NCI-H748 treated with DMSO at 0.1 percent for 48 hours (cell line): ENCODE measurements around the gene DDX19B.
"Not testable (repeated sequence)": the region's sequence is repeated elsewhere in the genome, so short reads cannot be mapped to it uniquely, and the experiment has no call there.

ENCODE experiments used
- DNase-seq: peaks from one replicate; lab custom pipeline; 2025; lab: John Stamatoyannopoulos, UW

DDX19B gene

GRCh38 chr16:70298988-70299938, at the start of gene DDX19B:
TSS of gene DDX19B (plus strand) at chr16:70299186. CDS start at chr16:70299298, 112 bp downstream.
- peak; percentile 25 for DNase-seq

DNA sequence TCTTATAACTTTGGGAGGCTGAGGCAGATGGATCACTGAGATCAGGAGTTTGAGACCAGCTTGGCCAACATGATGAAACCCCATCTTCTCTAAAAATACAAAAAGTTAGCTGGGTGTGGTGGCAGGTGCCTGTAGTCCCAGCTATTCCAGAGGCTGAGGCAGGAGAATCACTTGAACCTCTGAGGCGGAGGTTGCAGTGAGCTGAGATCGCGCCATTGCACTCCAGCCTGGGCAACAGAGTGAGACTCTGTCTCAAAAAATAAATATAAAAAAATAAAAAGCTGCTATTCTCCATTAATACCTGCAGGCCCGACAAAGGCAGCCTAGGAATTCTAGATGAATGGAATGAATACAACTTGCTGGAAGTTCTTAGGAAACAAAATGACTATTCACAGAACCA, 49.3 kb upstream of the DDX19B start:
- not testable (repeated sequence) for DNase-seq

DNA sequence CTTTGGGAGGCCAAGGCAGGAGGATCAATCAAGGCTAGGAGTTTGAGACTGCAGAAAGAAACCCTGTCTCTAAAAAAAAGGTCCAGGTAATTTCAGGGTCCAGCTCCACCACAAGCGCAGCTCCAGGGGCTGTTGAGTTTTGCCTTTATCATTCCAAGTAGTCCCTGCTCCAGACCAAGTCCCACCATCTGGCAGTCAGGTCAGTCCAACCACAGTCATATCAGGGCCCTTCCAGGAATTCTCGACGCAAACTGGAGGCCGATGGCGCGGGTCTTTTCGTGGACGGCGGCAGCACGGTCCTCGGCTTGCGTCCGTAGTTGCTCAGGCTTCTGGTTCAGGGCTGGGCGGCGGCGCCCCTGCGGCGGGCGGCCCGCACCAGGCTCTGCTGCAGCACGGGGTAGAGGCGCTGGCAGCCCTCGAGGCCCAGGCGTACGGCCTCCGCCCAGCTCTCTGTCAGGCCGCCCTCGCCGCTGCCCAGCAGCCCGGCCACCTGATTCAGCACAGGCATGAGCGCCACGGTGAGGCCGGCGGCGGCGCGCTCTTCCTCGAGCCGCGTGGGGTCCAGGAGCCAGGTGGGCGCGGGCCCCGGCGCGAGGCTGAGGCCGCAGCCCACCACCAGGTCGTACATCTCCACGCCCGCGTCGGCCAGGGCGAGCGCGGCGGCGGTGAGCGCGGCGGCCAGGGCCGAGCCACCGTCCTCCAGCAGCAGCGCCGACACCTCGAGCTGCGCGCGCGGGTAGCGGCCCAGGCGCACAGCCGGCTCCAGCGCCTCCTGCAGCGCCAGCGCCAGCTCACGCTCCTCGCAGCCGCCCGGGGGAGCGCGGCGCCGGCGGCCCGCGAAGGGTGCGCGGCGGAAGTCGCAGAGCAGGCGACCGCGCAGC, 48.0 kb upstream of the DDX19B start:
- DNase-seq, result no peak

DNA sequence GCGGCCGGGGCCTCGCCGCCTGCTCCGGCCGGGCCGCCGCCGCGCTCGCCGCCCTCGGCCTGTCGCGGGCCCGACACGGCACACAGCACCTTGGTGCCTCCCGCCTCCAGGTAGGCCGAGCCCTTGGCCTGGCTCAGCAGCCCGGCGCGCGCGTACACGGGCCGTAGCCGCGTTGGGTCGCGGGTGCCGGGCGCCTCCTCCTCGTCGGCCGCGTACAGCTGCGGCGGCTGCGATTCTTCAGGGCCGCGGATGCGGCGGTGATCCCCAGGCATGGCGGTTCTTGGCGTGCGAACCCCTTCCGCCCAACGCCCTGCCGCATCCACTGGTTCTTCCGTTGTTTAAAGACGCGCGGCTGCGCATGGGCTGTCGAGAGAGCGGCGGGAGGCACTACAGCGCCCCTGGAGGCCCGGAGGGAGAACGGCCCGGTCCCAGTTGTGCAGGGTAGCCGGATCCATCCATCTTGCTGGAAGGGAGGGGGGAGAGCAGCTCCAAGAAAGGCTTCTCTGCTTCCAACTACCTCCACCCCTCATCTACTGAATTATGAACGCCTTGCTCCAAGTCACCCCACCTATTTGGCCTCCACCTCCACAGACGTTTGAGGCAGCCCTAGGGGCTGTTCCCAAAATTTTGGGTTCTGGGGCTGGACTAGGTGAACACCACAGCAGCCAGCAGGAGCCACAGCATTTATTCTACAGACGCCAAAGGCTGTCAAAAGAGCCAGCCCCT, 47.2 kb upstream of the DDX19B start, which contains the start of gene EXOSC6:
EXOSC6 (minus strand) TSS at position 312 of the 726 bp plus-strand sequence; CDS start at position 272, 40 bp downstream.
- DNase-seq, result peak; percentile 72

- DNase-seq, result no peak
These were observed 46.5 kb upstream of the DDX19B start for GRCh38 chr16:70252355-70252988.

DNA sequence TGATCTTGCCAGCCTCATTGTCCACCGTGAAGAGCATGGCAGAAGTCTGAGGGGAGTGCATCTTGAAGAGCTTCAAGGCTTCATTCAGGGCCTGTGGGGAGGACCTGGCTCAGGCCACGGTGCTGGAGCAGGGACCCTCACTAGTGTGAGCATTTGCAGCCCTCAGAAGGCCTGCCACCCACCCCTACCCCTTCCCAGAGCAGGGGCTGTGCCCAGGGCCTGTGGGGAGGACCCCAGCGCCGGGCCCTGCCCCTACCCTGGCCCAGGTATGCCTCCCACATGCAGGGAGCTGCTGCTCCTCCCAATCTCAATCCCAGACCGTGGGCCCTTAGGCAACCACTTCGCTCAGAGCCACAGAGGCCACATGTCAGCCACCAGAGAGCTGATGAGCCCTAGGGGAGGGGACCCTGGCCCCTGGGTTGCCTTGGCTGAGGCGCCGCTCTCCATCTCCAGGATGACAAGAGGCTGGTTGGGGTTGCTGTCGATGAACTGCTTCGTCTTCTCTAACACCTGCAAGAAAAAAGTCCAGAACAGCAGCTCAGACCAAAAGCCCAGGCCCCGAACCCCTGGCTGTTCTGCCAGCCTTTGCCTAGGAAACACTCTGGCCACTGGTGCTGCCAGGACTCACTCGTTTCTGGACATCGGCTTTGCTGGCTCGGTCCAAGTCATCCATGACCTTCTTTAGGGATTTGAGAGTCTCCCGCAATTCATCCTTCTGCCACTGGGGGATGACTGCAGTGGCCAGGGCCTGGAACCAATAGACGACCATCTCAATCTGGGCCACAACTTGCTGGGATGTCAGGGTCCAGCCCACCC, 45.5 kb upstream of the DDX19B start:
- DNase-seq, result no peak

DNA sequence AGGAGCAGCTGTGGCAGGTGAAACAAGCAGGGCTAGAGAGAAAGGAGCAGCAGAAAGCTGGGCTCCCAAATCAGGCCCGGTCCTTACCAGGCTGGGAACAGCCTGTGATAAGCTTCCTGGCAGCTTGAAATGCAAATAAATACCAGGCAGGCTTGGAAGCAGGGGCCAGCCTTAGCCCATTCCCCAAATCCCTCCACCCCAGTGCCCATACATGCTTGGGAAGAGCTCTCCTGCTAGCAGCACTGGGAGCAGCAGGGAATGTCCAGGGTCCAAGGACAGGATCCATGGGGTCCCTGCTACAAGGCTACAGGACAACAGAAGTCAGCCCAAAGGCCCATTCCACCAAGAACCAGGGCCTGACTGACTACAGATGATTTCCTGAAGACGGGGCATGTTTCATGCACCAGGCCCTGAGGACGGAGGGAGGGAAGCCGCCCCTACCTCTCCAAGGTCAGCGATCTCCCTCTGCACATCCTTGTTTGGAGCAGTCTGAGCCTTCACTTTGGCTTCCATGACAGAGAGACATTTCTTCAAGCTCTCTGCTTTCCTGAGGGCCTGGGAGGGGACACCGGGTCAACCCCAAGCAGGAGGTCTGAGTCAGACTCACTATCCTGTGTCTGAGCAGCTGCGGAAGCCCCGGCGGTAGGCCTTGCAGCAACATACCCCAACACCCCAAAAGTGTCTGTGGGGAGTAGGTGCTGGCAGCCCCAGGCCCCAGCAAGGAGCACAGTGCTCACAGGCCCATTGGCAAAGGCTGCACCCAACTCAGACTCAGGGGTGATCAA, 44.6 kb upstream of the DDX19B start:
- DNase-seq, result no peak

DNA sequence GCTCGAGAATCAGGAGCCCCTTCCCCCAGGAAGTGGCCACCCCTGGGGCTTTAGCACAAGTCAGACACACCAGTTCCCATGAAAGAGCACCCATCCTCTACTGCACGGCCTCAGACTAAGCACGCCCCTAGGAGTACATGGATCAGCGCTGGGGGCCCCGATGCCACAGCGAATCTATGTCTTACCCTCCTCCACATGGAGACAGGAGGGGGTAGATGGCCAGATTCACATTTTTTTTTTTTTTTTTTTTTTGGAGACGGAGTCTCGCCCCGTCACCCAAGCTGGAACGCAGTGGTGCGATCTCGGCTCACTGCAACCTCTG, 44.1 kb upstream of the DDX19B start:
- DNase-seq, result no peak

DNA sequence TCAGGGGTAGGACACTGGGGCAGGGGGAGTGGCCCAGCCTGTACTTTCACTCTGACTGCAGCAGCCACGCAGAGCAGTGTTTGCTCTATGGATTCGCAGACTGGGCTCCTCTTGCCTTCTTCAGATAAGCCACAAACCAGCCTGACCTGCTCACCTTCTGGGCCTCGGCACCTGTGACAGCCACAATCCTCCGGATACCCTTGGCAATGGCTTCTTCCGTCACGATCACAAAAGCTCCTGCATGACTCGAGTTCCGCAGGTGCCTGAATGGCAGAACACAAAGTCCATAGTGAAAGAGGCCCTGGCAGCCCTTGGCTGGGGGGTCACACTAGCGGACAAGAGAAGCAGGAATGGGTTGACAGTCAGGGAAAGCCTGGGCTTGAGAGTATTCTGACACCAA, 43.4 kb upstream of the DDX19B start:
- DNase-seq, result no peak

GRCh38 chr16:70257391-70257790, 41.6 kb upstream of the DDX19B start:
- DNase-seq, result no peak

DNA sequence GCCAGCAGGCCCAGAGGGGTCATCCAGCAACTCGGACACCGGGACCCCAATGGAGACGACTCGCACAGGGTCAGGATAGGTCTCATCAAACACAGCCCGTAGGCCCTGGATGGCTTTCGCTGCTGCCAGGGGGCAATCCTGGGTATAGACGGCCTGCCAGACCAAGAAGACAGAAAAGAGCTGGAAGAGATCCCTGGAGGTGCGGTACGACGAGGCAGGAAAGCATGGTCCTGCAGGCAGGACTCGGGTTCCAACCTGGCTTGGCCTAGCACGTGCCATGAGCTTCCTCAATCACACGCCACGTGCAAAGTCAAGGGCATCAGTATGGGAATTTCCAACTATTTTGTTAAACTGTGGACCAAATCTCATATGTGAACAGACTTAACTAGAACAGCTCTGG, 40.9 kb upstream of the DDX19B start:
- no peak for DNase-seq

DNA sequence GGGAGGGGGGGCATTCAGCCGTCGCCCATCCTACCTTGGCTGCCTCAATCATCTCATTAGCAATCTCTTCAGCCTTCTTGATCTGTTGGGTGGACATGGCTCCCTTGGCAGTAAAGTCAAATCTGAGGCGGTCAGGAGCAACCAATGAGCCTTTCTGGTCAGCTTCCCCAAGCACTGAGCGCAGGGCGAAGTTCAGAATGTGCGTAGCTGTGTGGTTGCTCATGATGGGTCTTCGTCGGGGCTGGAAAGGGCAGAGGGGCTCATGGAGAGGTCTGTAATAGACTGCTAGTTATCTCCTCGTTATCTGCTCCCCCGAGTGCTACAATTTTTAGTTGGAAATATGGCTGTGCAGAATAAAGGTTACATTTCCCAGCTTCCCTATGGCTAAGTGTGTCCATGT, 40.0 kb upstream of the DDX19B start:
- no peak for DNase-seq

DNA sequence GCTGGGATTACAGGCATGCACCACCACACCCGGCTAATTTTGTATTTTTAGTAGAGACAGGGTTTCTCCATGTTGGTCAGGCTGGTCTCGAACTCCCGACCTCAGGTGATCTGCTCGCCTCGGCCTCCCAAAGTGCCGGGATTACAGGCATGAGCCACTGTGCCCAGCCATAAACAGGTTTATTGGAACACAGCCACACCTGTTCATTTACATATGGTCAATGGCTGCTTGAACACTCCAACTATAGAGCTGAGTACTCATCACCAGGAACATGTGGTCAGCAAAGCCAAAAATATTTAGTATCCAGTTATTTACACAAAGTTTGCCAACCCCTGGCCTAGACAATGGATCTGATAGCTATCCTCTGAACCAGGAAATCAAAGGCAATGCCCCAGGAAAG, 39.1 kb upstream of the DDX19B start:
- DNase-seq, result not testable (repeated sequence)

DNA sequence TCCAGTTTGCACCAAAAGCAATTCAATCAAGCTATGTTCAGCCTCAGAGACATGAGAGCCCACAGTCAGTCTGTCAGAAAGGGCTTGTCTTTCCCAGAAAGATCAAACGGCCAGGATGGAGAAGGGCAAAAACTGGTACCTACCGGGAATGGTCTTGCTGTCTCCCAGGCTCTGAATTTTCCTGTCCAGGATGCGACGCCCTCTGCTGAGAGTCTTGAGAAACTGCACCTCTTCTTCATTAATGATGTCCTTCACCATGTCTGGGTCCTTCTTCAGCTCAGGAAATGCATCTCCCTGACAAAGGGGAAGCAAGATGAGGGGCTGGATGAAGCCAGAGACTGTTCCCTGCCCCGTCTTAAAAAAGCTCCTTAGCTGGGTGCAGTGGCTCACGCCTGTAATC, 31.5 kb upstream of the DDX19B start:
- no peak for DNase-seq

- not testable (repeated sequence) for DNase-seq
These were observed 31.1 kb upstream of the DDX19B start for GRCh38 chr16:70267922-70268321.

GRCh38 chr16:70269471-70269870, 29.5 kb upstream of the DDX19B start:
- no peak for DNase-seq

- DNase-seq, result no peak
These were observed 28.8 kb upstream of the DDX19B start for GRCh38 chr16:70270176-70270575.

- DNase-seq, result no peak
These were observed 27.3 kb upstream of the DDX19B start for GRCh38 chr16:70271696-70272095.

- DNase-seq, result no peak
These were observed 22.6 kb upstream of the DDX19B start for GRCh38 chr16:70276392-70276791.
